ENCODE results near the gene MAT2A.
A peak's percentile ranks its signal among the peaks of the same experiment; 100 is the strongest.
"Not testable (repeated sequence)": the region's sequence is repeated elsewhere in the genome, so short reads cannot be mapped to it uniquely, and the experiment has no call there.

Gene MAT2A

GRCh38 chr2:85524336-85524908 is 14.5 kb upstream of the MAT2A start:
- DNase-seq (ENCODE audit: low spot score) = peak; percentile 59

GRCh38 chr2:85525029-85525428 is 13.9 kb upstream of the MAT2A start:
- no peak for DNase-seq (ENCODE audit: low spot score)

- DNase-seq (ENCODE audit: low spot score) = no peak
Measured at GRCh38 chr2:85525567-85525966, 13.4 kb upstream of the MAT2A start.

- no peak for DNase-seq (ENCODE audit: low spot score)
Measured at GRCh38 chr2:85527787-85528186, 11.2 kb upstream of the MAT2A start.

- no peak for DNase-seq (ENCODE audit: low spot score)
Measured at GRCh38 chr2:85528355-85528754, 10.6 kb upstream of the MAT2A start.

GRCh38 chr2:85529809-85530208 is 9.2 kb upstream of the MAT2A start:
- DNase-seq (ENCODE audit: low spot score) = no peak

GRCh38 chr2:85531589-85531988 is 7.4 kb upstream of the MAT2A start:
- no peak for DNase-seq (ENCODE audit: low spot score)

GRCh38 chr2:85534099-85534498 is 4.9 kb upstream of the MAT2A start:
- no peak for DNase-seq (ENCODE audit: low spot score)

- DNase-seq (ENCODE audit: low spot score) = no peak
Measured at GRCh38 chr2:85534881-85535280, 4.1 kb upstream of the MAT2A start.

- DNase-seq (ENCODE audit: low spot score) = no peak
Measured at GRCh38 chr2:85536479-85536878, 2.5 kb upstream of the MAT2A start.

- DNase-seq (ENCODE audit: low spot score) = peak; percentile 73
Measured at GRCh38 chr2:85537600-85538506, 1.1 kb upstream of the MAT2A start.

- DNase-seq (ENCODE audit: low spot score) = peak; percentile 79
Measured at GRCh38 chr2:85539361-85540132, 579 bp downstream of the MAT2A start.

GRCh38 chr2:85540133-85540648 is 1.2 kb downstream of the MAT2A start:
- no peak for DNase-seq (ENCODE audit: low spot score)

- DNase-seq (ENCODE audit: low spot score) = no peak
Measured at GRCh38 chr2:85541262-85541661, 2.3 kb downstream of the MAT2A start.

GRCh38 chr2:85541753-85542457 is 2.9 kb downstream of the MAT2A start:
- no peak for DNase-seq (ENCODE audit: low spot score)

GRCh38 chr2:85542777-85543176 is 3.8 kb downstream of the MAT2A start:
- DNase-seq (ENCODE audit: low spot score) = no peak

- not testable (repeated sequence) for DNase-seq (ENCODE audit: low spot score)
Measured at GRCh38 chr2:85544254-85544691, 5.3 kb downstream of the MAT2A start.

GRCh38 chr2:85544915-85545779 is 6.2 kb downstream of the MAT2A start:
- not testable (repeated sequence) for DNase-seq (ENCODE audit: low spot score)

- no peak for DNase-seq (ENCODE audit: low spot score)
Measured at GRCh38 chr2:85545780-85546240, 6.8 kb downstream of the MAT2A start.

- DNase-seq (ENCODE audit: low spot score) = no peak
Measured at GRCh38 chr2:85547089-85547858, 8.3 kb downstream of the MAT2A start.

All from Ammon's horn (tissue), 1 donor.